Fibroblast of villous mesenchyme (primary cell): ENCODE data around the gene GRK3. TPM values are rescaled to one million over a fixed set of nuclear protein-coding genes. Genes with fewer than 3 reads are reported as not detected.

Experiments used
- DNase-seq: peaks from one replicate; pipeline ENCODE4 v3.0.0-alpha.2; 2010; ENCODE audit warnings: low read depth
- H3K4me3 ChIP-seq: 2 replicates; pipeline ENCODE4 v1.5.1; 2011; ENCODE audit warnings: low read depth, mild to moderate bottlenecking, low read length
- total RNA-seq: library from RNA; depleted of rRNA; stranded (reverse); fragments of >200 nt; gene quantifications from 2 replicates; pipeline ENCODE4 v1.2.3, GENCODE V29; 2012
- TF ChIP-seq, protein P1 (sequence below): IDR thresholded peaks from 2 replicates; pipeline ENCODE4 v1.5.1; 2012; ENCODE audit warnings: low read depth, mild to moderate bottlenecking, low read length; ENCODE audit not compliant: insufficient read depth

The GRK3 gene
- total RNA-seq, 1 donor = 1.7 TPM

DNA sequence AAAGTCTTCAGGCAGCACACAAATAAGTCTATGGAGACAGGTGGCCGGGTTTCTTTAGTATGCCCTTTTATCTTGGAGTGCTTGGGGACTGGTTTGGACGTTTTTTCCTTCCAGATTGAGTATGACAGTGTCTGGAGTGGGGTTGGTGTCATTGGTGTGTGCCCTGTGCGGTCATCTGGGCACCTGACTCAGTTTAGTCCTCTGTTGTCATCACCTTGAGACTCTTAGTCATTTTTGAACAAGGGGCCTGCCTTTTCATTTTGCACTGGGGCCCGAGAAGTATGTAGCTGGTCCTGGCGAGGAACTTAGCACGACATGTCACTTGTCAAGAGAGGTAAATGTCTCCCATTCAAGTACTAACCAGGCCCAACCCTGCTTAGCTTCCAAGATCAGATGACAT is 150.3 kb downstream of the GRK3 start:
- TF ChIP-seq, protein P1, sequence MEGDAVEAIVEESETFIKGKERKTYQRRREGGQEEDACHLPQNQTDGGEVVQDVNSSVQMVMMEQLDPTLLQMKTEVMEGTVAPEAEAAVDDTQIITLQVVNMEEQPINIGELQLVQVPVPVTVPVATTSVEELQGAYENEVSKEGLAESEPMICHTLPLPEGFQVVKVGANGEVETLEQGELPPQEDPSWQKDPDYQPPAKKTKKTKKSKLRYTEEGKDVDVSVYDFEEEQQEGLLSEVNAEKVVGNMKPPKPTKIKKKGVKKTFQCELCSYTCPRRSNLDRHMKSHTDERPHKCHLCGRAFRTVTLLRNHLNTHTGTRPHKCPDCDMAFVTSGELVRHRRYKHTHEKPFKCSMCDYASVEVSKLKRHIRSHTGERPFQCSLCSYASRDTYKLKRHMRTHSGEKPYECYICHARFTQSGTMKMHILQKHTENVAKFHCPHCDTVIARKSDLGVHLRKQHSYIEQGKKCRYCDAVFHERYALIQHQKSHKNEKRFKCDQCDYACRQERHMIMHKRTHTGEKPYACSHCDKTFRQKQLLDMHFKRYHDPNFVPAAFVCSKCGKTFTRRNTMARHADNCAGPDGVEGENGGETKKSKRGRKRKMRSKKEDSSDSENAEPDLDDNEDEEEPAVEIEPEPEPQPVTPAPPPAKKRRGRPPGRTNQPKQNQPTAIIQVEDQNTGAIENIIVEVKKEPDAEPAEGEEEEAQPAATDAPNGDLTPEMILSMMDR = no peak
- H3K4me3 ChIP-seq = no peak overlapping the region
- no peak for DNase-seq

DNA sequence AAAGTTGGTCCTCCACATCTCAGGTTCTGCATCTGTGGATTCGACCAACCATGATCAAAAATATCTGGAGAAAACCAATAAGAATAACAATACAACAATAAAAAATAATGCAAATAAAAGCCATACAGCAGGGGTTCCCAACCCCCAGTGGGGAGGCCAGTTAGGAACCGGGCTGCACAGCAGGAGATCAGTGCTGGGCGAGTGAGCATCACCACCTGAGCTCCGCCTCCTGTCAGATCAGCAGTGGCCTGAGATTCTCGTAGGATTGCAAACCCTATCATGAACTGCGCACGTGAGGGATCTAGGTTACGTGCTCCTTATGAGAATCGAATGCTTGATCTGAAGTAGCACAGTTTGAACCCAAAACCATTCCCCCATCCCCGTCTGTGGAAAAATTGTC is 152.2 kb downstream of the GRK3 start:
- TF ChIP-seq, protein P1 = no peak
- no peak overlapping the region for H3K4me3 ChIP-seq
- DNase-seq = no peak

DNA sequence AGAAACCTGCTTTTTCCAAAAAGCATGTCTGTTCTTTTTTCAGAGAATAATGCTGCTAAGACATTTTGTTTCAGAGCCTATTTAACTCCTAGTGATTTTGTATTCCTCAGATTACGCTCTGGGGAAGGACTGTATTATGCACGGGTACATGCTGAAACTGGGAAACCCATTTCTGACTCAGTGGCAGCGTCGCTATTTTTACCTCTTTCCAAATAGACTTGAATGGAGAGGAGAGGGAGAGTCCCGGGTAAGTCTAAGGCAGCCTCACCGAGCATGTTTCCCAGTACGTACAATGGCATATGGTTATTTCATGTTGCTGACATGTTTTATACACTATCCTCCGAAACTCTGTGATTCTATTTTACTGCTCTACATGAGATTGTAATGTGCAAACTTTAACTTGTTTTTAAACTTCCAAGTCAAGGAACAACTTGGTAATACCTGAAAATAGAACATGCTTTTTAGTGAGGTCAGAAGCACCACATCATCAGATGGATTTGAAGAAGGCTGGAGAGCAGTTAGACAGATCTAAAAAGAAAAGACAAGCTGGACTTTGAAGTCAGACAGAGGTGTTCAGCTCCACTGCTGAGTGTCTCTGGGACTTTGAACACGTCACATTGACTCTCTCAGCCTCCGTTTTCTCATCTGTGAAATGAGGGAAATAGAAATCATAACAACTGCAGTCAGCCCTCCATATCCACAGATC is 153.8 kb downstream of the GRK3 start:
- no peak overlapping the region for H3K4me3 ChIP-seq
- TF ChIP-seq, protein P1 = no peak

DNA sequence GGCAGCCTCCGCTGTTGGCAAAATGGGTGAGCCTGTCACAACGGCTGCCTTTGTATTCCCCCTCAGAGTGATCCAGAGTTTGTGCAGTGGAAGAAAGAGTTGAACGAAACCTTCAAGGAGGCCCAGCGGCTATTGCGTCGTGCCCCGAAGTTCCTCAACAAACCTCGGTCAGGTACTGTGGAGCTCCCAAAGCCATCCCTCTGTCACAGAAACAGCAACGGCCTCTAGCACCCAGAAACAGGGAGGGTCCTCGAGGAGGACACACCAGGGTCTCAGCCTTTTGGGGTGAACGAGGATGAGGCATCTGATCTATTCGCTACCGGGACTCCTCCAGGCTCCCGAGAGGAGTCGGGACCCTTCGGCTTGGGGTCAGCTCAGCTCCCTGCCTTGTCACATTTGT is 157.7 kb downstream of the GRK3 start:
- TF ChIP-seq, protein P1 = no peak
- no peak for DNase-seq

More for the DNA sequence above, 153.8 kb downstream of the GRK3 start:
- DNase-seq = no peak

DNA sequence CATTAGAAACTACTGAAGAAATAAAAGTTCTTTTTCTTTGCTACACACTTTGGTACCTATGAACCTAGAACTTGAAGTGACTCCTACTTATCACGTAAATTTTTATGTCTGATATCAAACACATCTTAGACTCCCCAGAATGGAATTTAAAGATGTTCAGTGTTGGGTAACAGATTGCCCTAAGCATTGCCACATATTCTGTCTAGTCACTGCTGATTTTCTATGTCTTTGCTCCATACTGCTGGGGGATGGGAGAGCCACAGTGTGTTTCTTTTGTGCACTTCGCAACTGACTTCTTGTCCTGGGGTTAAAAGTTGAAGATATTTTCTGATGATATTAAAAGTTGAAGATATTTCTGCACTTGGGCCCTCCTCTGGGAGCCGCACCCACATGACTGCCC is 158.2 kb downstream of the GRK3 start:
- TF ChIP-seq, protein P1 = no peak
- H3K4me3 ChIP-seq = no peak overlapping the region
- DNase-seq = peak; percentile 20

More for the DNA sequence above, 157.7 kb downstream of the GRK3 start:
- H3K4me3 ChIP-seq = no peak overlapping the region

DNA sequence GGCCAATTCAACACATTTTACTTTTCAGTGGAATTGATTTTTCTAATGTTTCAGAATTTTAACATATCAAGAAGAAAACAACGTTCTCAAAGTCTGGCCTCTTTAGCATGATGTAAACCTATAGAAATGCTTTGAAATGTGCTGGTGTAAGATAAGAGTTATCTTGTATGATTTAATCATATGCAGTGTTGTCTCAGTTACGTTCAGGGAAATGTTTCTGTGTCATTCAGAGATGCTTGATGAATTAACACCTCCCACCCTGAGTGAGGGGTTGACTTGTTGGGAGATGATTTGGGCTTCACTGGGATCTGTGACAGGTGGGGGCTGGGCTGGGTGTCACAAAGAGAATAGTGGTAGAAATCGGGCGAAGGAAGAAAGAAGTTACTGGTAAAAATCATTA is 161.8 kb downstream of the GRK3 start:
- DNase-seq = no peak
- TF ChIP-seq, protein P1 = no peak
- no peak overlapping the region for H3K4me3 ChIP-seq

DNA sequence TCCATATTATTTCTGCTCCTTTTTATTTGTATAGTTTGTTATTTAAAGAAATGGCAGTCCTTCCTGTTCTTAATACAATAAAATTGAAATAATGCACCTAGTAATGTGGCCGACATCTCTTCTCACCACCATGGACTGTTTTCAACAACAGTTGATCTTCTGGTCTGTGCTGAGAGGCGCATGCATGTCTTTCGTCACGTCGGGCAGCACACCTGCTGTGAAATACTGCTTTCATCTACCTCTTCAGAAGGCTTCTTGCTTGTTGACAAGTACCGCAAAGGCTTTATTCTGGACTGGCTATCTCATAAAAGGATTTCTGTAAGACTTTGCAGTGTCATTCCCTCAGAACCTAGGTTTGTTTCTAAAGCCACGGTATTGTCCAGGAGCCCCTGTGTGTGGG is 163.6 kb downstream of the GRK3 start:
- no peak overlapping the region for H3K4me3 ChIP-seq
- DNase-seq = no peak
- TF ChIP-seq, protein P1 = no peak
